Activated naive CD8-positive, alpha-beta T cell treated with anti-CD3 and anti-CD28 coated beads, Interleukin-2, amount 10 ng/mL, durations not matched to agents 7 days and 5 days (primary cell): ENCODE data around the gene PIGH. TPM values are rescaled to one million over a fixed set of nuclear protein-coding genes. Genes with fewer than 3 reads are reported as not detected.
"Not testable (repeated sequence)": the region's sequence is repeated elsewhere in the genome, so short reads cannot be mapped to it uniquely, and the experiment has no call there.

Source experiments
- ATAC-seq: fragments of 150-1000 bp; cut with Tn5 transposase; one replicate; pipeline ENCODE4 v1.10.0; 2021; ENCODE audit warnings: low read depth, moderate library complexity
- POLR2A ChIA-PET: fragments of 350-600 bp; sonication (Branson Sonifier 250); formaldehyde crosslinking; loops from one replicate; lab custom pipeline; 2021; ENCODE audit warnings: antibody characterized with exemption; lab: Charles Lee
- DNase-seq: peaks from one replicate; pipeline ENCODE4 v3.0.0; 2021
- H3K27ac Mint-ChIP-seq: one replicate; pipeline ENCODE4 v1.8.0; 2022; ENCODE audit warnings: mild to moderate bottlenecking, mixed read lengths
- H3K27me3 Mint-ChIP-seq: one replicate; pipeline ENCODE4 v1.8.0; 2022; ENCODE audit warnings: mild to moderate bottlenecking, moderate library complexity, mixed read lengths
- H3K36me3 Mint-ChIP-seq: one replicate; pipeline ENCODE4 v1.8.0; 2021; ENCODE audit warnings: mild to moderate bottlenecking, mixed read lengths
- H3K4me1 Mint-ChIP-seq: one replicate; pipeline ENCODE4 v1.8.0; 2021; ENCODE audit warnings: mixed read lengths
- H3K4me3 Mint-ChIP-seq: one replicate; pipeline ENCODE4 v1.8.0; 2022; ENCODE audit warnings: mild to moderate bottlenecking, moderate library complexity, mixed read lengths
- H3K9me3 Mint-ChIP-seq: one replicate; pipeline ENCODE4 v1.8.0; 2021; ENCODE audit warnings: mixed read lengths
- total RNA-seq, 2 experiments: library from RNA; stranded (reverse); gene quantifications; one replicate each; pipeline ENCODE4 v1.2.3, GENCODE V29; 2021

Gene PIGH
- total RNA-seq, 2 experiments from 2014 or later = 22.9 to 24.9 TPM

DNA sequence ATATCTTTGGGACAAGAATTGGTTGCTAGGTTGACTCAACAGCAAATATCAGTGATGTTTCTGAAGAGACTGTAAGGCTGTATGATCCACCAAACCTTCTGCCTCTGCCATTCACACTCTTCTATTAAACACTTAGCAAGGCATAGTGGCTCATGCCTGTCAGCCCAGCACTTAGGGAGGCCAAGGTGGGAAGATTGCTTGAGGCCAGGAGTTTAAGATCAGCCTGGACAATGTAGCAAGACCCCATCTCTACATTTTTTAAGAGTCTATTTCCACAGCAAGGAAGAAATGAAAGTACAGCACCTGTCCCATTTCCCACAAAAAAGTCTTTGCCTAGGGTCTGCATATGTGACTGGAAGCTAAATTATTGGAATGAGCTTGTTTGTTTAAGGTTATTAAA is 27.5 kb upstream of the PIGH start:
- no peak overlapping the region for H3K27ac Mint-ChIP-seq
- H3K36me3 Mint-ChIP-seq = peaks cover 4% of the 10 kb centered on the region
- H3K27me3 Mint-ChIP-seq = no peaks in the 10 kb centered on the region
- no peaks in the 10 kb centered on the region for H3K9me3 Mint-ChIP-seq
- peaks cover 11% of the 10 kb centered on the region for H3K4me1 Mint-ChIP-seq
- DNase-seq (no peak), ATAC-seq (no peak)
- no peak overlapping the region for H3K4me3 Mint-ChIP-seq
- POLR2A ChIA-PET = no interaction called here

DNA sequence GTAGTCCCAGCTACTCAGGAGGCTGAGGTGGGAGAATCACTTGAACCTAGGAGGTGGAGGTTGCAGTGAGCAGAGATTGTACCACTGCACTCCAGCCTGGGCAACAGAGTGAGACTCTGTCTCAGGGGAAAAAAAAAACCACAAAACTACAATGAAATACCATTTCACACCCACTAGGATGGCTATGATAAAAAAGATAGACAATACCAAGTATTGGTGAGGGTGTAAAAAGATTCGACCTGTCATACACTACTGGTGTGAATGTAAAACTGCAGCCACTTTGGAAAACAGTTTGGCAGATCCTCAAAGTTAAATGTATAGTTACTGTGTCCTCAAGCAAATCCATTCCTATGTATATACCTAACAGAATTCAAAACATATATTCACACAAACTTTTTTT is 26.1 kb upstream of the PIGH start:
- H3K4me3 Mint-ChIP-seq, H3K27me3 Mint-ChIP-seq, H3K36me3 Mint-ChIP-seq, DNase-seq, H3K9me3 Mint-ChIP-seq, H3K27ac Mint-ChIP-seq, ATAC-seq, POLR2A ChIA-PET: not testable (repeated sequence)
- peaks cover 11% of the 10 kb centered on the region for H3K4me1 Mint-ChIP-seq

DNA sequence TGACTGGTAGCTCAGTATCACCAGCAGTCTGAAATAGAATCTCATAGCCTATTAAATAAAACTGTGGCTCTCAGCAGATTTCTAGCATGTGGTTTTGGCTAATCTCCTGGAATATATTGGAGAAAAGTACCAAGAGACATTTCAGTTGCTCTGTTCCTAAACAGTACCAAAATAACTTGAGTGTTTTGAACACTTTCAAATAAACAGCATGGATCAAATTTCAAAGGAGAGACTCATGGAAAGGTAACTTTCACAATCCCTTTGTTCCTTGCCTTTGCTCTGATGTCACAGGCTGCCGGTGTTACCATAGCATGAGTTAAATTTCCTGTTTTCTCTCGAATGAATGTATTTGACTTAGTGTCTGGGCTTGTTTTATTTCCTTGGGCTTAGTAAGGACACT is 23.0 kb upstream of the PIGH start:
- ATAC-seq (no peak), DNase-seq (no peak)
- no peak overlapping the region for H3K27ac Mint-ChIP-seq
- POLR2A ChIA-PET = no interaction called here
- H3K27me3 Mint-ChIP-seq = peaks cover 7% of the 10 kb centered on the region
- no peaks in the 10 kb centered on the region for H3K9me3 Mint-ChIP-seq
- peaks cover 18% of the 10 kb centered on the region for H3K4me1 Mint-ChIP-seq
- no peak overlapping the region for H3K4me3 Mint-ChIP-seq
- peaks cover 4% of the 10 kb centered on the region for H3K36me3 Mint-ChIP-seq

DNA sequence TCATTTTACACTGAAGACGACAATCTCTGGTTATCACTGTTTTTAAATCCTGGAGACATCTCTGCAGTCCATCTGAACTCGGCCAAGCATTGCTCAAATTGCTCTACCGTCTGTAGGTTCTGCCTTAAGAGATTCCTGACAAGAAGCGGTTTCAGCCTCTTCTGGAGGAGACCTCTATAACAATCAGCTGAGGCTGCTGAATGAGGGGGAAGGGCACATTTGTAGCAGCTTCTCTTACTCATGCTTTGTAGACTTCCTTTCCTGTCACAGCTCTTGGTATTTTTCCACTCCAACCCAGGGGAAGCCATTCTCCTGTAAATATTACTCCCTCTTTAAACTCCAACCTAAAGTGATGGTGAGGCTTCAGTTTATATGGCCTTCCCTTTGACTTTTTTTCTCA is 22.6 kb upstream of the PIGH start:
- ATAC-seq (no peak), DNase-seq (no peak)
- POLR2A ChIA-PET = no interaction called here
- Mint-ChIP-seq H3K27ac (no peak overlapping the region), H3K9me3 (no peaks in the 10 kb centered on the region), H3K36me3 (peaks cover 4% of the 10 kb centered on the region), H3K27me3 (peaks cover 7% of the 10 kb centered on the region), H3K4me1 (peaks cover 18% of the 10 kb centered on the region), H3K4me3 (no peak overlapping the region)

DNA sequence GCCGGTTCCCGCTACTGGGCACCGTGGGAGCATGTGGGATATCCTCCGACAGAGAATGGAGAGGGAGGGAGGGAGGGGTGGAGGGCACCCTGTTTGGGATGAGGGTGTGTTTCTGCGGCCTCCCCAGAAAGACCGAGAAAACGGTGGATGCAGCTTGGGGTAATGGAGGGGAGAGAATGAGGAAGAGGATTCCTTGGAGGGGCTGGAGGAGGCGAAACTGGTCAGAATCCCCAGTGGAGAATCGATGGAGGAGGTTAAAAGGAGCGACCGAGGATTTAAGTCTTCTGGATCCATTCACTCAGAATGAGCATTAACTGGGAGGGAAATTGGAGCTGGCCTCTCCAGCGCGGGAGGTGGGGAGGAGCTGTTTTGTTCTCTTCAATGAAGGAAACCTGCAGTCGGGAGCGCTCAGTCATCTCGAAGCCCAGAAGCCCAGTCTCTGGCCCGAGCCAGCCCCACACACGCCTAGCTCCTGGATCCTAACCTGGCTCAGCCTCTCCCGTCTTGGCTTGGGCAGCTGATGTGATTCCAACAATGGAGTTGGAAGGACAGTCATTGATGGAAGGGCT is 20.2 kb upstream of the PIGH start:
- no peak for ATAC-seq

DNA sequence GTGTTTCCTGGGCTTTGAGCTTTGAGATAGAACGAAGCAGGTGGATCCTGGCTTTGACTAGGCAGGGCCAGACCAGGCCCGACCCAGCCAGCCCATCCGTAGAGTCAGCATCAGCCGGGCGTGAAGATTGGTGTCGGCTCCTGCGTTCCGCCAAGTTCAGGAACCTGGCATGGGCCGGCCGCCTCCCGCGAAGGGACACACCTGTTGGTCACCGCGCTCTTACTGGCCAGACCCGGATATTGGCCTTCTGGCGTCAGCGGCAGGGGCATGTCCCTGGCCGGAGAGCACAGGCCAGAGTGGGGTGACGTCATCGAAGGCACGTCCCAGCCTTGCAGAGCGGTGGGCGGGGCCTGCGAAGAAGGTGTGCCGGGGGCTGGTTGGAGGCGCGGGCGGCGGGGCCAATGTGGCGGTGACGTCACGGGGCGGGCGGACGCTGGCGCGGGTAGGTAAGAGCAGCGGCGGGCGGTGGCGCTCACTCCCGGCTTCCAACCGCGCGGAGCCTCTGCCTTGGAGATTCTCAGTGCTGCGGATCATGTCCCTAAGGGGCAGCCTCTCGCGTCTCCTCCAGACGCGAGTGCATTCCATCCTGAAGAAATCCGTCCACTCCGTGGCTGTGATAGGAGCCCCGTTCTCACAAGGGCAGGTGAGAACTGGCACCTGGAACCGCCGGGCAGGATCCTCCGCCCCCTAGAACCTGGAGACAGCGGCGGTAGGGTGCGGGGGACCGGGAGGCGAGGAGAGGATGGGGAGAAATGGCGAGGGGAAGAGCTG is 19.6 kb upstream of the PIGH start, which contains the start of gene ARG2:
Gene ARG2 (plus strand): TSS at position 475 of the 771 bp plus-strand sequence. CDS start 58 bp downstream, at position 533.
- peaks cover 18% of the 10 kb centered on the region for H3K27me3 Mint-ChIP-seq
- POLR2A ChIA-PET = interaction anchor here (0.7 to 1.9 kb wide), 5 partner anchors 20 to 85 kb away, joined by 3 to 6 read pairs (median 4); partner anchors contain the start of genes PIGH and RDH11
- peaks cover 4% of the 10 kb centered on the region for H3K36me3 Mint-ChIP-seq
- no peaks in the 10 kb centered on the region for H3K9me3 Mint-ChIP-seq
- ATAC-seq (peak; percentile 93), DNase-seq (peak; percentile 97)
- H3K27ac Mint-ChIP-seq = peak within 1 kb of the TSS; percentile 78
- H3K4me3 Mint-ChIP-seq = peak within 1 kb of the TSS; percentile 84
- H3K4me1 Mint-ChIP-seq = peaks cover 20% of the 10 kb centered on the region

More for the DNA sequence above, 20.2 kb upstream of the PIGH start:
- Mint-ChIP-seq H3K9me3 (no peaks in the 10 kb centered on the region), H3K27me3 (peaks cover 14% of the 10 kb centered on the region), H3K4me3 (peak overlapping the region; percentile 84), H3K4me1 (peaks cover 20% of the 10 kb centered on the region), H3K36me3 (peaks cover 4% of the 10 kb centered on the region), H3K27ac (no peak overlapping the region)
- no peak for DNase-seq
- POLR2A ChIA-PET = interaction anchor here (0.7 to 1.6 kb wide), 3 partner anchors 20 to 71 kb away, joined by 3 to 5 read pairs (median 3); partner anchors contain the start of gene PIGH

DNA sequence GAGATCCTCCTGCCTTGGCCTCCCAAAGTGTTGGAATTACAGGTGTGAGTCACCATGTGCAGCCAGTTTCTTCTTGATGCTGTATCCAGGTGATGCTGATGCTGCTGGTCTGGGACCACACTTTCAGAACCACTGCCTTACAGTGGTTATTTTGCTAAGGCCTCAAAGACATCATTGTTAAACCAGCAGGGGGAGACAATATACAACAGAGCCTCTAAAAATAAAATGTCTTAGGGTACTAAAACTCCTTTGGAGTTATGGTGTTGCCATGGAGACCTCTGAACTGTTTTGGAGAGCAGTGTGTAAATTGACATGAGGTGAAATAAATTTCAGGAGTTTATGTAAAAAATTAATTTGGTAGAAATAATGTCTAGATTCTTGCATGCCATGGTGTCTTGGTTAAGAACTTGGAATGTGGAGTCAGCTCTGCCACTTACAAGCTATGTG is 18.6 kb upstream of the PIGH start:
- Mint-ChIP-seq H3K27me3 (peaks cover 18% of the 10 kb centered on the region), H3K9me3 (no peaks in the 10 kb centered on the region), H3K4me3 (peak overlapping the region; percentile 57), H3K36me3 (no peaks in the 10 kb centered on the region), H3K4me1 (peaks cover 20% of the 10 kb centered on the region), H3K27ac (peak overlapping the region; percentile 46)
- peak; percentile 25 for ATAC-seq
- POLR2A ChIA-PET = interaction anchor here (0.7 to 1.9 kb wide), 3 partner anchors 47 to 86 kb away, joined by 3 to 6 read pairs (median 4); partner anchors contain the start of gene RDH11
- no peak for DNase-seq

DNA sequence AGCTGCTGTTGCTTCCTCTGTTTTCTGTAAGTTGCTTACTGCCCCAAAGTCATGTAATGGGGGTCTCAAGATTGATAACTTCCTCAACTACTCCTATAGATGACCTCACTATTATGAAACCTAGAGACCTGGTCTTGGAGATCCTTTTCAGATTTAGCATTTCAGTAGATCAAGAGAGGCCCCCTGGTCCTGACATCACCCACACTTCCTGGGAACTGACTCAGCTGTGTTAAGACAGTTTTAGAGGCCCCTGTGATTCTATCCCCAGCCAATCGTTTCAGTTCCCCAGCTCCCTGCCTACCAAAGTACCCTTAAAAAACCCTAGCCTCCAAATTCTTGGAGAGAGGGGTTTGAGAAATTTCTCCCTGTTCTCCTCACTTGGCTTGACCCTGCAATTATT is 10.4 kb upstream of the PIGH start:
- POLR2A ChIA-PET = no interaction called here
- H3K4me3 Mint-ChIP-seq = no peak overlapping the region

DNA sequence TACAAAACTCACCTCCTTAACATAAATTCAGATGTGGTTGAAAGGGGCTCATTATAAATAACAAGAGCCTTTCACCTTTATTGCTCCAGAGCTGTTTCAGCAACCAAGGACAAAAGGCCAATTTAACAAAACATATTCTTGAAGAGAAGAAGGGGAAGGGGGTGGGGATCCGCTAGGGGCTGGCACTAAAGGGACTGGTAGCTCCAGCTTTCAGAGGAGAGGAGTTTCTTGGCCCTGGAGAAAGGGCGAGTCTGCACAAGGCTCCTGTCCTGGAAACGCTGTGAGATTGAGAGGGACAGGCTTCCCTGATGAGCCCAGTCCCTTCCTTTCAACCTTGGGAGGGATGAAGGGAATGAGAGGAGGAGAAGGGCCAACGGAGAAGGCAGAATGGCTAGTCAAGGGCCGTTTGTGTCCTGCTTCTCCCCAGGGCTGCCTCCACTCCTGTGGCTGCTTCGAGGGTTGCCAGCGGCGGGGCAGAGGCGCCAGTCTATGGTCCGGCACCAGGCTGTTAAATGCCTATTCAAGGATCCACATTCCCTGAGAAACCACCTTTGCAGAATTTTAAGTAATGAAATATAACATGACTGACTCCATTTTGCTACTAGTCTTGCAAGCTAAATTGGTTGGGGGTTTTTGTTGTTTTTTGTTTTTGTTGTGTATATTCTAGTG is 9.7 kb upstream of the PIGH start:
- Mint-ChIP-seq H3K27ac (no peak overlapping the region), H3K36me3 (no peaks in the 10 kb centered on the region), H3K4me1 (peaks cover 3% of the 10 kb centered on the region), H3K4me3 (no peak overlapping the region), H3K9me3 (no peaks in the 10 kb centered on the region), H3K27me3 (peaks cover 12% of the 10 kb centered on the region)
- POLR2A ChIA-PET = no interaction called here
- ATAC-seq (no peak), DNase-seq (no peak)

More for the DNA sequence above, 10.4 kb upstream of the PIGH start:
- no peak for ATAC-seq
- Mint-ChIP-seq H3K4me1 (peaks cover 3% of the 10 kb centered on the region), H3K27ac (no peak overlapping the region), H3K27me3 (peaks cover 16% of the 10 kb centered on the region), H3K9me3 (no peaks in the 10 kb centered on the region), H3K36me3 (no peaks in the 10 kb centered on the region)
- DNase-seq = no peak

DNA sequence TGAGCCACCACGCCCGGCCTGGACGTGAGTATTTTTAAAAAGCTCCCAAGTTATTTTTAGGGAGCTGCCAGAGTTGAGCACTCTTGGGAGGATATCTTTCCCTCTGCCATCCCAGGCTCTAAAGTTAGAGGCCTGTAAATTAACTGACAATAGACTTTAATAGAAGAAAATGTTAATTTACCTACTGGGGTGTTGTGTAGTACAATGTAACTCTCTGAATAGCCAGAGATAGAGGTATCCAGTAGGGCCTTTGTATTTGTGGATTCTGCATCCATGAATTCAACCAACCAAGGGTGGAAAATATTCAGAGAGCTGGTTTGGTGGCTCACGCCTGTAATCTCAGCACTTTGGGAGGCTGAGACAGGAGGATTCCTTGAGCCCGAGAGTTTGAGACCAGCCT is 7.6 kb upstream of the PIGH start:
- H3K27me3 Mint-ChIP-seq = peaks cover 7% of the 10 kb centered on the region
- peaks cover 3% of the 10 kb centered on the region for H3K4me1 Mint-ChIP-seq
- no peaks in the 10 kb centered on the region for H3K9me3 Mint-ChIP-seq
- no peak overlapping the region for H3K4me3 Mint-ChIP-seq
- POLR2A ChIA-PET = no interaction called here
- DNase-seq (no peak), ATAC-seq (no peak)
- no peaks in the 10 kb centered on the region for H3K36me3 Mint-ChIP-seq
- H3K27ac Mint-ChIP-seq = no peak overlapping the region

DNA sequence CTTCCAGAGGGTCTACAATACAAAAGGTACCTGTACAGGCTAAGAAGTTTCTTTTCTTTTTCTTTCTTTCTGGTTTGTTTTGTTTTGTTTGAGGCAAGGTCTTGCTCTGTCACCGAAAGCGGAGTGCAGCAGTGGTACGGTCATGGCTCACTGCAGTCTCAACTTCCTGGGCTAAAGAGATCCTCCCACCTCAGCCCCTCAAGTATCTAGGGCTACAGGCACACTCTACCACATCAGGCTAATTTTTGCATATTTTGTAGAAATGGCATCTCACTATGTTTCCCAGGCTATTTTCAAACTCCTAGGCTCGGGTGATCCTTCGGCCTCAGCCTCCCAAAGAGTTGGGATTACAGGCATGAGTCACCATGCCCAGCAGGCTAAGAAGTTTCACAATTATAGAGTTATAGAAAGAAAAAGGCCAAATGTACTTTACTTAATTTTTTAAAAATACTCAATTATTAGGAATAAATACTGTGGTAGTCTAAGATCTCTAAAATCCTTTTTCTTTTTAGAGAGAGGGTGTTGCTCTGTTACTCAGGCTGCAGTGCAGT is 3.0 kb upstream of the PIGH start:
- POLR2A ChIA-PET = no interaction called here
- peaks cover 1% of the 10 kb centered on the region for H3K9me3 Mint-ChIP-seq
- DNase-seq = no peak

DNA sequence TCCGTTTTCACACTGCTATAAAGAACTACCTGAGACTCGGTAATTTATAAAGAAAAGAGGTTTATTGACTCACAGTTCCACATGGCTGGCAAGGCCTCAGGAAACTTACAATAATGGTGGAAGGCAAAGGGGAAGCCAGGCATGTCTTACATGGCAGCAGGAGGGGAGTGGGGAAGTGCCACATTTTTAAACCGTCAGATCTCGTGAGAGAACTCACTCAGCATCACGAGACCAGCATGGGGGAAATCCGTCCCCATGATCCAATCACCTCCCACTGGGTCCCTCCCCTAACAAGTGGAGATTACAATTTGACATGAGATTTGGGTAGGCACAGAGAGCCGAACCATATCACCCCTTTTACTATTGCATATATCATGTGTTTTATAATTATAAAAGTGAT is 2.0 kb upstream of the PIGH start:
- Mint-ChIP-seq H3K4me3 (no peak overlapping the region), H3K27ac (no peak overlapping the region), H3K36me3 (peaks cover 1% of the 10 kb centered on the region), H3K27me3 (peaks cover 3% of the 10 kb centered on the region), H3K9me3 (peaks cover 1% of the 10 kb centered on the region), H3K4me1 (peaks cover 21% of the 10 kb centered on the region)
- no peak for DNase-seq
- ATAC-seq = no peak
- POLR2A ChIA-PET = no interaction called here

More for the DNA sequence above, 3.0 kb upstream of the PIGH start:
- Mint-ChIP-seq H3K27me3 (peaks cover 3% of the 10 kb centered on the region), H3K27ac (no peak overlapping the region), H3K36me3 (no peaks in the 10 kb centered on the region), H3K4me1 (peaks cover 20% of the 10 kb centered on the region), H3K4me3 (no peak overlapping the region)
- ATAC-seq = no peak

DNA sequence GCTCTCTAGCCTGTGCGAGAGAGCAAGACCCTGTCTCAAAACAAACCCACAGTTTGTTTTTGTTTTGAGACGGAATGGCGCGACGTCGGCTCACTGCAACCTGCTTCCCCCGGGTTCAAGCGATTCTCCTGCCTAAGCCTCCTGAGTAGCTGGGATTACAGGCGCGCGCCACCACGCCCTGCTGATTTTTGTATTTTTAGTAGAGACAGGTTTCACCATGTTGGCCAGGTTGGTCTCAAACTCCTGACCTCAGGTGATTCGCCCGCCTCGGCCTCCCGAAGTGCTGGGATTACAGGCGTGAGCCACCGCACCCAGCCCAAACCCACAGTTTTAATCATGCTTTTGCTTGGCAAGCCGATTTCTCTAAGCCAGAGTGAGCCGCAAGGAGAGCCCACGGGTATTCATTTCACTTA is 500 bp upstream of the PIGH start:
- H3K27ac Mint-ChIP-seq = peak overlapping the region; percentile 94
- H3K36me3 Mint-ChIP-seq, H3K27me3 Mint-ChIP-seq, DNase-seq, H3K9me3 Mint-ChIP-seq, ATAC-seq: not testable (repeated sequence)
- H3K4me1 Mint-ChIP-seq = peaks cover 25% of the 10 kb centered on the region
- POLR2A ChIA-PET = interaction anchor here (0.5 to 1.9 kb wide), 13 partner anchors 9 to 1215 kb away, joined by 3 to 7 read pairs (median 4); partner anchors contain the start of gene ARG2
- H3K4me3 Mint-ChIP-seq = peak overlapping the region; percentile 94
